Bronchus fibroblast of lung (primary cell): Measurements from ENCODE around the gene RPLP2. TPM values are rescaled to one million over a fixed set of nuclear protein-coding genes. Genes with fewer than 3 reads are reported as not detected.

Source experiments
- total RNA-seq: library from RNA; depleted of rRNA; stranded (reverse); fragments of >200 nt; gene quantifications from 2 replicates; pipeline ENCODE4 v1.2.3, GENCODE V29; 2015

Gene RPLP2
- total RNA-seq: 679 and 752 TPM in 2 replicates

DNA sequence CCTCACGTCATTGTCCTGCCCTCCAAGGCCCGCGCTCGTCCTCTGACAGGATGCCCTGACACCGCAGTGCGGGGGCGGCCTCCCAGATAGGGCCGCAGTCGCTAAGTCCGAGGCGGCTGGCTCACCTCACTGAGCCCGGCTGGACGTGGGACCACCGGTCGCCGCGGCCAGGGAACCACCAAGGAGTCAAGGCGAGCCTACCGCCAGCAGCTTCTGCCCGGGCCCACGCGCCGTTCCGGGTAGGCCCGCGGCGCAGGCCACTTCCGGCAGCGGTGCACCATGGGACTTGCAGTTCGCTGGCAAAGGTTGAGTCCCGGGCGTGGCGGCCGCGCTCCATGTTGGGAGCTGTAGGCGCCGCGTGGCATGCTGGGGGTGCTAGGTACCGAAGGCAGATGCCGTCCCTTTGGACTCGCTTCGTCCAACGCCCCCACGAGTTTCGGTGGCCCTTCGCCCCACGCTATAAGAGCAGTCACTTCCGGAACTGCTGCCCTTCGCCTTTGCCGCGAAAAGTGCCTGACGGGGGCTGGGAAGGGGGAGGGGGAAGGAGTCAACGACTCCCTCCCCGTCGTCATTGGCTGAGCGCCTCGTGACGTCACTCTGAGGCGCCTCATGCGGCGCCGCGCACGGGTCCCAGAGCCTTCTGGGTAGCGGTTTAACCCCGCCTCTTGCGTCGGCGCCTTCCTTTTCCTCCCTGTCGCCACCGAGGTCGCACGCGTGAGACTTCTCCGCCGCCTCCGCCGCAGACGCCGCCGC lies at the start of gene RPLP2:
Gene RPLP2, plus strand, starts transcription at position 681 of the 753 bp plus-strand sequence. CDS start 268 bp downstream, outside the sequence.

DNA sequence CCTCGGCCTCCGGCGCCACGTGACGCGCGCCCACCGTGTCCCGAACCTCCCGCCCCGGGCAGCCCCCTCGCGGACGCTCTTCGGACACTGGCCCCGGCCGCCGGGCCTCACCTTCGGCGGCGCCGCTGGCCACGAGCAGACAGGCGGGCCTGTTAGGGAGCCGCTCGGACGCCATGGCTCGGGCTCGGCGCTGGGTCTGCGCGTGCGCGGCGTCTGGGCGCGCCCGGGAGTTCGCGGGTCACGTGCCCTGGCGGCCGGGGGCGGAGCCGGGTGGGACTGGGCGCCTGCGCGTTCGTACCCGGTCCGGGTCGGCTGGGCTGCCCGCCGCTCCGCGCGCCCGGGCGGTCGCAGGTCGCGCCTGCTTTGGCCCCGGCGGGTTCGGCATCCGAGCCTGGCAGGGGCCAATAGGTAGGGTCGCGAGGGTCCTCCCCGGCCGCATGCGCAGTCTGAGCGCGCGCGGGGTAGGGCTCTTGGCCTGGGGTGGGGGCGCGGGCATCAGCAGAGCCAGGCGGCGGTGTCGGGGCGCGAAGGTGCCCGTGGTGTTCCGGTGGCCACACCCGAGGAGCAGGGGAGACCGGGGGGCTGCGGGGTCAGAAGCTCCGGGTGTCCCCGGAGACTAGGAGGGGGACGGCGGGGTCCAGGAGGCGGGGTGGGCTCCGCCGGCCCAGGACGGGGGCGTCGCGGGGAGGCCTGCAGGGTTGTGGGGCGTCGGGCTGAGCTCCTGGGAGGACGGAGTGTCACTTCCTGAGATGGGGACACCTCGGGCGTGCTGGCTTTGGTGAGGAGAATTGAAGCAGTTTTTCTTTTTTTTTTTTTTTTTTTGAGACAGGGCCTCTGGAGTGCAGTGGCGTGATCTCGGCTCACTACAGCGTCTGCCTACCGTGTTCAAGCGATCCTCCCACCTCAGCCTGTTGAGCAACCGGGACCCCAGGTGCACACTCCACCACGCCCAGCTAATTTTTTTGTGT lies 32.2 kb upstream of the RPLP2 start, which contains the start of gene GATD1:
Gene GATD1, minus strand, starts transcription at position 200 of the 968 bp plus-strand sequence. Its CDS starts 25 bp downstream, at position 175.

DNA sequence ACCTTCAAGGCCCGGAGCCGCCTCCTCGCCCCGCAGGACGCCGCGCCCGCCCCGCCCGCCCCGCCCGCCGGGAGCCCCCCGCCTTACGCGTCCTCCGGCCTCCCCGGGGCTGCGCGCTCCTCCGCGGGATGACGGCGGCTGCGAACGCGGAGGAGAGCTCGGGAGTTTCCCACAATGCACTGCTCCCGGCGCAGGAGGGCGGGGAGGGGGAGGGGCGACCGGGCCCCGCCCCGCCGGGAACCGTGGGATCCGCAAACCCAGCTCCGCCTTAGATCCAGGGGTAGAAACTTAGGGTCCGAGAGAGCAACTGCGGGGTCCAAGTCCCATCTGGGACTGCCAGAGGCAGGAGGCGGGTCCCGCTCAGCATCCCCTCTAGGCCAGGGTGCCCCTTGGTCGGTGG lies 19.8 kb upstream of the RPLP2 start, which contains the start of gene CEND1:
Gene CEND1, minus strand, starts transcription at position 148 of the 400 bp plus-strand sequence. CDS start 1,514 bp downstream, outside the sequence.

DNA sequence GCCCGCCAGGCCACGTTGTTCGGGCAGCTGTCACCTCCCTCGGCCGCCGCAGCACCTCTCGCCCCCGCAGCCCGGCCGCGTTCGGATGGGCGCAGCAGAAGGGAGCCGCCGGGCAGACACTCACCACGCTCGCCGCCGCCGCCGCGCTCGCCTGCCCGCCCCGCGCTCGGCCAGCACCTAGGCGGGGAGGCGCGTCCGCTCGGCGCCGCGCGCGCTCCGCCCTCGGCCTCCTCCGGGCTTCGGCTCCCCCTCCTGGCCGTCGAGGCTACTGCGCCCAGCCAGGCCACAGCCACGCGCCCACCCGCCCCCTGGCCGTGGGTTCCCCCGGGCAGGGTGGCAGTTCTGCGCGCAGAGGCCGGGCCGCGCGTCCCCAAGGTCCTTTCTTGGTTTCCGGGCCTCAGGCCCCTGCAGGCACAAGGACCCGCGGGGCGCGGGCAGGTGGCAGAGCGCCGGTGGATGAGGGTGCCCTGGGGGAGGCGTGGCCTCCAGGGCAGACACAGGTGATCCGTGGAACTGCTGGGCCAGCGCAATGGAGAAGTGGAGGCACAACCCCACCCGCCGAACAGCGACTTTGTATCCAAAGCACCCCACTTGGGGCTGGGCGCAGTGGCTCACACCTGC lies 11.6 kb upstream of the RPLP2 start, which contains the start of gene SLC25A22:
Gene SLC25A22, minus strand, starts transcription at position 189 of the 621 bp plus-strand sequence. CDS start 3,275 bp downstream, outside the sequence.

DNA sequence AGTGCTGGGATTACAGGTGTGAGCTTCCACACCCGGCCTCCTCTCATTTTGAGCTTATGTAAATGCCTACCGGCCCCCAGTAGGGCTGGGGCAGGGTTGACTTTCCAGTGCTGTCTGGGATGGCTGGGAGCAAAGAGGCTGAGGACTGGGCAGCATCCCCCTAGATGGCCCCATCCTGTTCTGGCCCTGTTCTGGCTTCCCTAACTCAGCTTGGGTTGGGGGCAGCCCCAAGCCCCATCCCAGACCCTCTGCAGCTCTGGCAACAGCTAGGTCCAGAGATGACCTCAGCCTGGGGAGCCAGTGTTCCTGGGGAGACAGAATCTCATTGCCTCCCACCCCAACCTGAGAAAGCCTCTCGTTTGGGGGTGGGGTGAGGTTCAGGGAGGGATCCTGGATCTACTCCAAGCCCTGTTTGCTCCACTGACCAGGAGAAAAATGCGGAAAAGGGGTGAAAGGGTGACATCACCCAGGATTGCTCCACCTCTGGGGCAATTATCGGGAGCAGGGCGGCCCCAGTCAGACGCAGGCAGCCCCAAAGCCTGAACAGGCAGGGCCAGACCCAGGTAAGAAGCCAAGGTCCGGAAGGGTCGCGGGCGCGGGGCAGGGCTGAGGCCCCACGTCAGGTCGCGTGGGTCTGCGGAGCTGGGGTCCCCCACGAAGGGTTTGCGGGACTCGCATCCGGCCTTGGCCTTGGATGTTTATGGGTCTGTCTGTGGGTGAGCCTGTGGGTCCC lies 8.8 kb downstream of the RPLP2 start, which contains the start of gene PNPLA2:
Gene PNPLA2, plus strand, starts transcription at position 519 of the 733 bp plus-strand sequence. CDS start 805 bp downstream, outside the sequence.

DNA sequence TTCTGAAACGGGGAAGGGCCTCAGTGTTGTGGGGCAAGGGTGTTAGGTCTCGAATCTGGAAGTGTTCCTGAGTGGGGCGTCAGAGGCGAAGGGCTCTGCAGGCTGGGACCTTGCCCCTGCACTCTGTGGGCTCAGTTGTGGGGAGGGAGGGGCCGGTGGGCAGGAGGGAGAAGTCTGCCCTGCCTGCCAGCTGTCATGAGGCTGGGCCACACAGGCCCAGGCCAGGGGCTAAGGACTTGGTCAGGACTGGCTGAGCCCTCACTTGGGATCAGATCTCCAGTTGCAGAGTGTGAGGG lies 18.1 kb downstream of the RPLP2 start, which contains the start of gene CRACR2B:
Gene CRACR2B, plus strand, starts transcription at position 23 of the 296 bp plus-strand sequence. CDS start 689 bp downstream, outside the sequence.

DNA sequence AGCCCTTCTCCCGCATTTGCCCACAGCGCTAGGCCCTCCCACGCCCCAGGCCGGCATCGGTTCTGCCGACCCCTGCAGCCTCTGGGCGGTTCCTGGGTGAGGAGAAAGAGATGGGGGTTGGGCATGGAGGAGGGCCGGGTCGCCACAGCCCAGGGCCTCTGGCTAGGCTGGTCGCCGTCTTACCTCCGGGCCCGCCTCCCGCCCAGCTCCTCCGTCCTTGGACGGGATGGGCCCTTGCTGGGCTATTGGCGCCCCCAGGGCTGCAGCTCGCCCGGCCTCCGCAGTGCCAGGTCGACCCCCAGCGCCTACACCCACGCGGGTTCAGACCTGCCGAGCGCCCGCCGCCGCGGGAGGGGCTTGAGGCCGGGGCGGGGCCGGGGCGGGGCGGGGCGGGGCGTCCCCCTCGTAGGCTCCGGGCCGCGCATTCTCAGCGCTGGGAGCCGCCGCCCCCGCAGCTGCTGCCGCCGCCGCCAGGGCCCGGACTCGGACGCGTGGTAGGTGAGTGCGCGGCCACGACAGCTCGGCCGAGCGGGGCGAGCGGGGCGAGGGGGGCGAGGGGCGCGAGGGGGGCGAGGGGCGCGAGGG lies 22.9 kb downstream of the RPLP2 start, which contains the start of gene CD151:
Gene CD151, plus strand, starts transcription at position 424 of the 585 bp plus-strand sequence. CDS start 3,118 bp downstream, outside the sequence.

DNA sequence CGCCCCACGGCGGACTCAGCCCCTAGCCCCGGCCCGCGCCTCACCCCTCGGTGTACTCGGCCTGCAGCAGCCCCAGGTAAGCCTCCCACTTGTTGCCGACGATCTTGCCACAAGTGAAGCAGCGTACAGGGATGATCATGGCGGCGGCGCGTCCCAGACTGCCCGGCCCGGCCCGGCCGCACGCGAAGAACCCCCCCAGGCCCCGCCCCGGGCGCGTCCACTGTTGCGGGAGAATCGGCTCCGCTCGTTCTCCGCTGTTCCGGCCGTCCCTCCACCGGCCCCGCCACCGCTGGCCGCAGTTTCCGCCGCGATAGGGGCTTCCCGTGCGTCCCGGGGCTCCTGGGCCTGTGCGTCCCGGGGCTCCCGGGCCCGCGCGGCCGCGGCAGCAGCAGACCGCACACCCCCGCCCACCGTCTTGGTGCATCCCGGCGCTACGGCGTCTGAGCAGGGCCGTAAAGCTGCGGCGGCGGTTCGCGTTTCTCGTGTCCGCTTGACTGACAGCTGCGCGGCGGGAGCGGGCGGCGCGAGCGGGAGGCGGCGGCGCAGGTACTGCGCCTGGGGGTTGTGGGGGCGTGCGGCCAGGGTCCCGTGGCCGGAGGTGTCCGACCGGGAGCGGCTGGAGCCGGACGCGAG lies 32.7 kb downstream of the RPLP2 start, which contains the start of the genes POLR2L and TSPAN4:
Gene POLR2L, minus strand, starts transcription at position 160 of the 633 bp plus-strand sequence. Its CDS starts 21 bp downstream, at position 139.
Gene TSPAN4, plus strand, starts transcription at position 483 of the 633 bp plus-strand sequence. CDS start 7,453 bp downstream, outside the sequence.

Other genes starting within 250 kb of the RPLP2 start
- 0.59 and 0.84 TPM in 2 replicates for gene LMNTD2, start 249.2 kb upstream of the RPLP2 start, total RNA-seq
- 9.1 and 9.4 TPM in 2 replicates for gene RASSF7, start 249.0 kb upstream of the RPLP2 start, total RNA-seq
- gene PHRF1, start 233.5 kb upstream of the RPLP2 start, total RNA-seq: 18.1 and 20.5 TPM in 2 replicates
- gene IRF7, start 194.0 kb upstream of the RPLP2 start, total RNA-seq: 11.1 and 16.3 TPM in 2 replicates
- gene CDHR5, start 185.0 kb upstream of the RPLP2 start, total RNA-seq: not detected in 2 replicates
- gene SCT, start 182.8 kb upstream of the RPLP2 start, total RNA-seq: not detected in 2 replicates
- gene DRD4, start 172.7 kb upstream of the RPLP2 start, total RNA-seq: 0.15 TPM in 1 of 2 replicates, not detected in the other
- gene DEAF1, start 114.7 kb upstream of the RPLP2 start, total RNA-seq: 20.7 and 27.2 TPM in 2 replicates
- 8.2 and 8.9 TPM in 2 replicates for gene TMEM80, start 114.2 kb upstream of the RPLP2 start, total RNA-seq
- 11.8 and 13.5 TPM in 2 replicates for gene EPS8L2, start 103.7 kb upstream of the RPLP2 start, total RNA-seq
- 157 and 164 TPM in 2 replicates for gene TALDO1, start 62.5 kb upstream of the RPLP2 start, total RNA-seq
- gene GATD1, start 32.5 kb upstream of the RPLP2 start, total RNA-seq: 26.3 and 28.1 TPM in 2 replicates
- gene CEND1, start 19.9 kb upstream of the RPLP2 start, total RNA-seq: 3.9 and 6.1 TPM in 2 replicates
- 12.9 and 13.6 TPM in 2 replicates for gene SLC25A22, start 11.7 kb upstream of the RPLP2 start, total RNA-seq
- gene PIDD1, start 4.7 kb upstream of the RPLP2 start, total RNA-seq: 17.2 and 21.9 TPM in 2 replicates
- 20.5 and 23.8 TPM in 2 replicates for gene PNPLA2, start 8.9 kb downstream of the RPLP2 start, total RNA-seq
- 3.0 and 6.1 TPM in 2 replicates for gene CRACR2B, start 18.0 kb downstream of the RPLP2 start, total RNA-seq
- 585 and 606 TPM in 2 replicates for gene CD151, start 23.0 kb downstream of the RPLP2 start, total RNA-seq
- gene POLR2L, start 32.6 kb downstream of the RPLP2 start, total RNA-seq: 290 and 350 TPM in 2 replicates
- gene TSPAN4, start 32.9 kb downstream of the RPLP2 start, total RNA-seq: 186 and 200 TPM in 2 replicates
- 70.1 and 73.7 TPM in 2 replicates for gene CHID1, start 100.8 kb downstream of the RPLP2 start, total RNA-seq
- gene AP2A2, start 115.9 kb downstream of the RPLP2 start, total RNA-seq: 42.9 and 43.7 TPM in 2 replicates
- not detected in 2 replicates for gene MUC6, start 226.8 kb downstream of the RPLP2 start, total RNA-seq